CD4-positive, alpha-beta memory T cell (primary cell): ENCODE data around the gene BTN3A1. TPM values are rescaled to one million over a fixed set of nuclear protein-coding genes. Genes with fewer than 3 reads are reported as not detected.
A peak's percentile ranks its signal among the peaks of the same experiment; 100 is the strongest.
"Not testable (repeated sequence)": the region's sequence is repeated elsewhere in the genome, so short reads cannot be mapped to it uniquely, and the experiment has no call there.

ENCODE experiments used
- CTCF ChIA-PET: fragments of 350-600 bp; sonication (Branson Sonifier 250); formaldehyde crosslinking; loops from one replicate; lab custom pipeline; 2021; ENCODE audit warnings: inconsistent platforms; ENCODE audit not compliant: partially characterized antibody; lab: Charles Lee
- POLR2A ChIA-PET: fragments of 350-600 bp; sonication (Branson Sonifier 250); formaldehyde crosslinking; loops from one replicate; lab custom pipeline; 2021; ENCODE audit not compliant: partially characterized antibody; lab: Charles Lee
- DNase-seq, 5 donors: peaks; one replicate each; pipeline versions ENCODE4 v3.0.0 to v3.0.0-alpha.2; 2020 to 2022; ENCODE audit warnings: mixed read lengths in 1 of 5
- H3K27ac ChIP-seq: one replicate; pipeline ENCODE4 v1.7.0; 2013; ENCODE audit warnings: low read depth, low read length
- H3K27me3 ChIP-seq: 2 replicates; pipeline ENCODE4 v1.7.0; 2013; ENCODE audit warnings: mild to moderate bottlenecking, low read length, moderate library complexity; ENCODE audit not compliant: insufficient read depth
- H3K36me3 ChIP-seq: 2 replicates; pipeline ENCODE4 v1.7.0; 2013; ENCODE audit warnings: mild to moderate bottlenecking, low read length, moderate library complexity; ENCODE audit not compliant: insufficient read depth
- H3K4me1 ChIP-seq: 2 replicates; pipeline ENCODE4 v1.7.0; 2013; ENCODE audit warnings: mild to moderate bottlenecking, low read length, moderate library complexity; ENCODE audit not compliant: insufficient read depth
- H3K4me3 ChIP-seq, 2 donors: one replicate each; pipeline ENCODE4 v1.7.0; 2013; ENCODE audit warnings: low read length in 2 of 2, mild to moderate bottlenecking in 1 of 2
- H3K9me3 ChIP-seq, 2 donors: one replicate each; pipeline ENCODE4 v1.7.0; 2013; ENCODE audit warnings: low read length in 2 of 2, control low read depth in 1 of 2; ENCODE audit not compliant: control insufficient read depth in 1 of 2
- H3K27ac Mint-ChIP-seq, 7 donors: one replicate each; pipeline ENCODE4 v1.8.0; 2020 to 2021; ENCODE audit warnings: mixed read lengths in 7 of 7, mild to moderate bottlenecking in 6 of 7, inconsistent platforms in 3 of 7, moderate library complexity in 3 of 7
- H3K27me3 Mint-ChIP-seq, 2 donors: one replicate each; pipeline ENCODE4 v1.8.0; 2020 to 2021; ENCODE audit warnings: mixed read lengths in 2 of 2
- H3K36me3 Mint-ChIP-seq, 2 donors: one replicate each; pipeline ENCODE4 v1.8.0; 2020 to 2021; ENCODE audit warnings: mixed read lengths in 2 of 2, inconsistent platforms in 1 of 2, mild to moderate bottlenecking in 1 of 2
- H3K4me1 Mint-ChIP-seq, 4 donors: one replicate each; pipeline ENCODE4 v1.8.0; 2020 to 2021; ENCODE audit warnings: mixed read lengths in 4 of 4, mild to moderate bottlenecking in 1 of 4
- H3K4me3 Mint-ChIP-seq, 8 donors: one replicate each; pipeline ENCODE4 v1.8.0; 2020 to 2021; ENCODE audit warnings: mixed read lengths in 8 of 8, mild to moderate bottlenecking in 7 of 8, moderate library complexity in 6 of 8, inconsistent platforms in 3 of 8
- H3K9me3 Mint-ChIP-seq, 8 donors: one replicate each; pipeline ENCODE4 v1.8.0; 2020 to 2021; ENCODE audit warnings: mixed read lengths in 8 of 8, mild to moderate bottlenecking in 5 of 8, inconsistent platforms in 3 of 8, moderate library complexity in 1 of 8
- intact Hi-C: fragments of 100-400 bp; cut with micrococcal nuclease; formaldehyde crosslinking; loops from one replicate; pipeline ENCODE4 v1.15.1; 2023
- polyA plus RNA-seq, 2 donors: library from polyadenylated mRNA; unstranded; fragments of 300-500 nt; fragmentation: Illumina TruSeq; gene quantifications; one replicate each; pipeline ENCODE4 v1.2.3, GENCODE V29; 2021
- total RNA-seq, 2 experiments: library from RNA; stranded (reverse); gene quantifications; one replicate each; pipeline ENCODE4 v1.2.3, GENCODE V29; 2021

BTN3A1 gene
- total and polyA plus RNA-seq, 4 experiments from 2014 or later, result 50.4 to 262 (median 161) TPM

GRCh38 chr6:26378143-26378542 lies 23.9 kb upstream of the BTN3A1 start:
- Mint-ChIP-seq H3K36me3 (peaks cover 41 to 52% of the 10 kb centered on the region in 2 donors), H3K27ac (peak overlapping the region in 4 of 7 donors; percentile 8 to 80 (median 54)), H3K4me1 (peaks cover 30 to 60% (median 43%) of the 10 kb centered on the region in 4 donors)
- H3K27me3 ChIP-seq, H3K4me3 Mint-ChIP-seq, H3K9me3 ChIP-seq, intact Hi-C loops, H3K27ac ChIP-seq, H3K9me3 Mint-ChIP-seq, H3K4me1 ChIP-seq, CTCF ChIA-PET, H3K27me3 Mint-ChIP-seq, H3K4me3 ChIP-seq, DNase-seq: not testable (repeated sequence)
- H3K36me3 ChIP-seq, result peaks cover 33% of the 10 kb centered on the region
- POLR2A ChIA-PET, result interaction anchor here (1.0 to 1.5 kb wide), 2 partner anchors 16 to 96 kb away, joined by 3 to 8 read pairs; no protein-coding TSS in a partner anchor

DNA sequence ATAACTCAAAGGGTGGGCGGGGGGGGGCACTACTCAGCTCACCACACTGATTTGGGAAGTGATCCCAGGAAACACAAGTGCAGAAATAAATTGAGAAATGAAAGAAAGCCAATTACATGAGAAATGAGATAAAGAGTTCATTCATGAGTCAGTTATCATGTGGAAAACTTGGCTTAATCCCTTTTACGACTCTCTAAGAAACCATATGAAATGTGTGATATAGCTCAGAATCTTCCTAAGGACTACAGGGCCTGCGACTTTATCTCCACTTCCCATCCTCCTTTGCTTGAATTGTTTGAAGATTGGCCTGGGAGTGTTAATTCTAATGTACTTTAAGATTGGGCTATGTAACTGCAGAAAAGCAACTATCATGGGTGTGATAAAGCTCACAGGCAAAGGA lies 22.8 kb upstream of the BTN3A1 start:
- H3K27me3 ChIP-seq, result no peaks in the 10 kb centered on the region
- Mint-ChIP-seq H3K4me3 (no peak overlapping the region), H3K27me3 (no peaks in the 10 kb centered on the region), H3K9me3 (no peaks in the 10 kb centered on the region), H3K4me1 (peaks cover 29 to 62% (median 44%) of the 10 kb centered on the region in 4 donors), H3K27ac (peak overlapping the region in 3 of 7 donors; percentile 23 to 65 (median 57)), H3K36me3 (peaks cover 31 to 45% of the 10 kb centered on the region in 2 donors)
- CTCF ChIA-PET, result interaction anchor here (0.7 to 0.8 kb wide), 2 partner anchors 10 to 37 kb away, joined by 3 read pairs; no protein-coding TSS in a partner anchor
- H3K4me1 ChIP-seq, result peaks cover 10% of the 10 kb centered on the region
- POLR2A ChIA-PET, result interaction anchor here (0.6 to 2.3 kb wide), 4 partner anchors 10 to 192 kb away, joined by 3 to 5 read pairs (median 4); no protein-coding TSS in a partner anchor
- H3K4me3 ChIP-seq, result no peak overlapping the region
- no peaks in the 10 kb centered on the region for H3K9me3 ChIP-seq
- no peak overlapping the region for H3K27ac ChIP-seq
- peaks cover 23% of the 10 kb centered on the region for H3K36me3 ChIP-seq
- intact Hi-C loops, result no loop called here
- no peak for DNase-seq

DNA sequence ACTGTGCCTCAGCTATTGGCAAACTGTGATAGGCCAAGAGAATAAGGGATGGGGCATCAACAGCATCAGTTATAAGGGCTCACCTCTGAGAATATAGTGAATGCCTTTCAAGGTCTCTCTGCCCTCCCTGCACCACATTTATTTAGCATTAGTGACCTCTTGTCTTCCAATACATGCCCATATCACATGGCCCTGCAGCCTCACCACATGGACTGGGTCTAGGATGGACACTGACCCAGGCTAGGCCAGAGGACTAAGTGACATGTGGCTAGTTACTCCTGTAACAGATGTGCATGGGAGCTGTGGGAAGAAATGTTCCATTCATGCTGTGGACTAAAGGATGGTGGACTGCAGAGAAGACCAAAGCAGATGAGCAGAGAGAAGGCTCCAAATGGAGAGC lies 22.3 kb upstream of the BTN3A1 start:
- H3K4me1 ChIP-seq, result peaks cover 10% of the 10 kb centered on the region
- CTCF ChIA-PET, result interaction anchor here (0.8 kb wide), 1 partner anchor 9 kb away, joined by 3 read pairs; no protein-coding TSS in a partner anchor
- H3K4me3 ChIP-seq, result no peak overlapping the region
- Mint-ChIP-seq H3K27me3 (no peaks in the 10 kb centered on the region), H3K4me1 (peaks cover 28 to 62% (median 42%) of the 10 kb centered on the region in 4 donors), H3K36me3 (peaks cover 27 to 40% of the 10 kb centered on the region in 2 donors), H3K27ac (peak overlapping the region in 4 of 7 donors; percentile 26 to 74 (median 61)), H3K4me3 (no peak overlapping the region), H3K9me3 (no peaks in the 10 kb centered on the region)
- POLR2A ChIA-PET, result interaction anchor here (1.0 to 2.3 kb wide), 6 partner anchors 10 to 192 kb away, joined by 3 to 5 read pairs (median 4); a partner anchor contains a TSS
- intact Hi-C loops, result no loop called here
- H3K36me3 ChIP-seq, result peaks cover 19% of the 10 kb centered on the region
- no peak overlapping the region for H3K27ac ChIP-seq
- no peak for DNase-seq
- H3K9me3 ChIP-seq, result no peaks in the 10 kb centered on the region
- no peaks in the 10 kb centered on the region for H3K27me3 ChIP-seq

DNA sequence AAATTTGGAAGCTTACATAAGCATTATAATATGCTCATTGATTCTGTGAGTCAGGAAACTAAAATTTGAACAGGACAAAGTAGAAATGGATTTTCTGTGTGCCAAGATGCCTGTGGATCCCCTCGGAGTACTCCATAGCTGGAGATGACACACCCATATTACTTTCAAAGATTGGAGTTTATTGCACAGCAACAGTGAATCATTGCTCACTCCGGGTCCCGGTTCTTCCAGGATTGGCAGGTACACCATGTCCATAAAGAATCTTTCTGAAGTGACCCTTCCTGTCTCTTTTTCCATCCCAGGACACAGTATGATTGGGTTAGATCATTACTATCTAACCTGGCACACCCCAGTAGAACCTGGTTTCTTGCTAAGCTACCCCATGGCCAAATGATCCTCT lies 21.8 kb upstream of the BTN3A1 start:
- H3K36me3 Mint-ChIP-seq, result peaks cover 22 to 35% of the 10 kb centered on the region in 2 donors
- no peak overlapping the region for H3K4me3 Mint-ChIP-seq
- H3K27me3 Mint-ChIP-seq, result no peaks in the 10 kb centered on the region
- POLR2A ChIA-PET, result interaction anchor here (1.0 to 2.3 kb wide), 7 partner anchors 11 to 192 kb away, joined by 3 to 5 read pairs (median 3); a partner anchor contains a TSS
- peaks cover 29 to 60% (median 40%) of the 10 kb centered on the region in 4 donors for H3K4me1 Mint-ChIP-seq
- intact Hi-C loops, result no loop called here
- H3K27ac ChIP-seq, result no peak overlapping the region
- H3K27ac Mint-ChIP-seq, result peak overlapping the region in 4 of 7 donors; percentile 26 to 89 (median 60)
- no peaks in the 10 kb centered on the region for H3K27me3 ChIP-seq
- H3K4me1 ChIP-seq, result peaks cover 10% of the 10 kb centered on the region
- H3K4me3 ChIP-seq, result no peak overlapping the region
- no peaks in the 10 kb centered on the region for H3K9me3 ChIP-seq
- no peaks in the 10 kb centered on the region for H3K9me3 Mint-ChIP-seq
- CTCF ChIA-PET, result interaction anchor here (0.8 kb wide), 1 partner anchor 9 kb away, joined by 3 read pairs; no protein-coding TSS in a partner anchor
- H3K36me3 ChIP-seq, result peaks cover 13% of the 10 kb centered on the region
- DNase-seq, result no peak

GRCh38 chr6:26382121-26382520 lies 20.0 kb upstream of the BTN3A1 start:
- H3K36me3 Mint-ChIP-seq, result peaks cover 7 to 19% of the 10 kb centered on the region in 2 donors
- H3K27ac Mint-ChIP-seq, result peak overlapping the region; percentile 84 to 100 (median 97)
- Histone ChIP-seq H3K4me3 (no peak overlapping the region), H3K27me3 (no peaks in the 10 kb centered on the region), H3K9me3 (no peaks in the 10 kb centered on the region), H3K36me3 (no peaks in the 10 kb centered on the region), H3K4me1 (peaks cover 10% of the 10 kb centered on the region), H3K27ac (peak overlapping the region; percentile 88)
- POLR2A ChIA-PET, result interaction anchor here (0.8 to 1.0 kb wide), 2 partner anchors 25 to 39 kb away, joined by 4 read pairs; no protein-coding TSS in a partner anchor
- intact Hi-C loops, result loop anchor here (2.0 kb wide), 1 partner anchor 21 kb away; the partner anchor contains the start of gene BTN3A1
- no peak for DNase-seq
- H3K27me3 Mint-ChIP-seq, result no peaks in the 10 kb centered on the region
- peaks cover 22 to 49% (median 34%) of the 10 kb centered on the region in 4 donors for H3K4me1 Mint-ChIP-seq
- CTCF ChIA-PET, result no interaction called here
- peak overlapping the region in 7 of 8 donors; percentile 36 to 100 (median 98) for H3K4me3 Mint-ChIP-seq
- no peaks in the 10 kb centered on the region for H3K9me3 Mint-ChIP-seq

DNA sequence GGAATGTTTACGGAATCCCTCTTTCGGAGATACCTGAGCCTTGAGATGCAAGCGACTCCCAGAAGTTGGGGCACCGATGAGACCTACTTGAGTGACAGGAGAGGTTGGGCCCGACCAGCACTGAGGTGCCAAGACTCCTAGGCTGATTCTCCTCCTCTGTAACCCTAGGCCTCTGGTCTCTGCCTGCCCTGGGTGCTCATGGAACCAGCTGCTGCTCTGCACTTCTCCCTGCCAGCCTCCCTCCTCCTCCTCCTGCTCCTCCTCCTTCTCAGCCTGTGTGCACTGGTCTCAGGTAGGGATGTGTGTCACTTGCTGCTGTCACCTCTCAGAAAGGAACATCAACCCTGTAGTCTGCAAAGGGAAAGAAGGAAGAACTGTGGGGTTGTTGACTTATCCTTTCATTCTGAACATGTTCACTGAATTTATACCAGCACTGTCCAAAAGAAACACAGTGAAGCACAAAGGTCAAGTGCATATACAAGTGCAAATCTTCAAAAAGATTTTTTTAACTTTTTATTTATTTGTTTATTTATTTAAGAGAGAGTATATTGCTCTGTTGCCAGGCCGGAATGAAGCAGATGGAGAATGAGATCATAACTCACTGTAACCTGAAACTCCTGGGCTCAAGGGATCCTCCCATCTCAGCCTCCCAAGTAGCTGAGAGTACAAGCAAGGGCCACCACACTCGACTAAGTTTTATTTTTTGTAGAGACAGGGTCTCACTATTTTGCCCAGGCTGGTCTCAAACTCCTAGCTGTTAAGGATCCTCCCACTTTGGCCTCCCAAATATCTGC lies 18.3 kb upstream of the BTN3A1 start:
- Histone ChIP-seq H3K36me3 (no peaks in the 10 kb centered on the region), H3K27me3 (no peaks in the 10 kb centered on the region), H3K4me3 (peak overlapping the region; percentile 80 to 85), H3K4me1 (peaks cover 10% of the 10 kb centered on the region), H3K9me3 (no peaks in the 10 kb centered on the region), H3K27ac (peak overlapping the region; percentile 88)
- ChIA-PET CTCF (interaction anchor here (1.1 kb wide), 1 partner anchor 42 kb away, joined by 3 read pairs; no protein-coding TSS in a partner anchor), POLR2A (interaction anchor here (1.1 to 2.8 kb wide), 5 partner anchors 9 to 171 kb away, joined by 3 to 14 read pairs (median 4); partner anchors contain the start of gene BTN2A1)
- H3K27ac Mint-ChIP-seq, result peak overlapping the region; percentile 70 to 100 (median 98)
- no peaks in the 10 kb centered on the region for H3K9me3 Mint-ChIP-seq
- DNase-seq, result no peak
- no peaks in the 10 kb centered on the region for H3K27me3 Mint-ChIP-seq
- H3K36me3 Mint-ChIP-seq, result peaks cover 0 to 9% of the 10 kb centered on the region in 2 donors
- intact Hi-C loops, result loop anchor here (1.0 to 2.0 kb wide), 2 partner anchors 19 kb away; partner anchors contain the start of genes BTN3A1 and BTN3A2
- H3K4me1 Mint-ChIP-seq, result peaks cover 18 to 36% (median 31%) of the 10 kb centered on the region in 4 donors
- peak overlapping the region; percentile 98 to 100 (median 99) for H3K4me3 Mint-ChIP-seq
